ENCODE results near the gene TICRR. TPM values are rescaled to one million over a fixed set of nuclear protein-coding genes. Genes with fewer than 3 reads are reported as not detected.

The TICRR gene, protein sequence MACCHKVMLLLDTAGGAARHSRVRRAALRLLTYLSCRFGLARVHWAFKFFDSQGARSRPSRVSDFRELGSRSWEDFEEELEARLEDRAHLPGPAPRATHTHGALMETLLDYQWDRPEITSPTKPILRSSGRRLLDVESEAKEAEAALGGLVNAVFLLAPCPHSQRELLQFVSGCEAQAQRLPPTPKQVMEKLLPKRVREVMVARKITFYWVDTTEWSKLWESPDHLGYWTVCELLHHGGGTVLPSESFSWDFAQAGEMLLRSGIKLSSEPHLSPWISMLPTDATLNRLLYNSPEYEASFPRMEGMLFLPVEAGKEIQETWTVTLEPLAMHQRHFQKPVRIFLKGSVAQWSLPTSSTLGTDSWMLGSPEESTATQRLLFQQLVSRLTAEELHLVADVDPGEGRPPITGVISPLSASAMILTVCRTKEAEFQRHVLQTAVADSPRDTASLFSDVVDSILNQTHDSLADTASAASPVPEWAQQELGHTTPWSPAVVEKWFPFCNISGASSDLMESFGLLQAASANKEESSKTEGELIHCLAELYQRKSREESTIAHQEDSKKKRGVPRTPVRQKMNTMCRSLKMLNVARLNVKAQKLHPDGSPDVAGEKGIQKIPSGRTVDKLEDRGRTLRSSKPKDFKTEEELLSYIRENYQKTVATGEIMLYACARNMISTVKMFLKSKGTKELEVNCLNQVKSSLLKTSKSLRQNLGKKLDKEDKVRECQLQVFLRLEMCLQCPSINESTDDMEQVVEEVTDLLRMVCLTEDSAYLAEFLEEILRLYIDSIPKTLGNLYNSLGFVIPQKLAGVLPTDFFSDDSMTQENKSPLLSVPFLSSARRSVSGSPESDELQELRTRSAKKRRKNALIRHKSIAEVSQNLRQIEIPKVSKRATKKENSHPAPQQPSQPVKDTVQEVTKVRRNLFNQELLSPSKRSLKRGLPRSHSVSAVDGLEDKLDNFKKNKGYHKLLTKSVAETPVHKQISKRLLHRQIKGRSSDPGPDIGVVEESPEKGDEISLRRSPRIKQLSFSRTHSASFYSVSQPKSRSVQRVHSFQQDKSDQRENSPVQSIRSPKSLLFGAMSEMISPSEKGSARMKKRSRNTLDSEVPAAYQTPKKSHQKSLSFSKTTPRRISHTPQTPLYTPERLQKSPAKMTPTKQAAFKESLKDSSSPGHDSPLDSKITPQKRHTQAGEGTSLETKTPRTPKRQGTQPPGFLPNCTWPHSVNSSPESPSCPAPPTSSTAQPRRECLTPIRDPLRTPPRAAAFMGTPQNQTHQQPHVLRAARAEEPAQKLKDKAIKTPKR (N-terminal part only)
- total RNA-seq (3.8 and 11.0 TPM in 2 replicates), polyA plus RNA-seq (2.7 and 5.6 TPM in 2 replicates)

DNA sequence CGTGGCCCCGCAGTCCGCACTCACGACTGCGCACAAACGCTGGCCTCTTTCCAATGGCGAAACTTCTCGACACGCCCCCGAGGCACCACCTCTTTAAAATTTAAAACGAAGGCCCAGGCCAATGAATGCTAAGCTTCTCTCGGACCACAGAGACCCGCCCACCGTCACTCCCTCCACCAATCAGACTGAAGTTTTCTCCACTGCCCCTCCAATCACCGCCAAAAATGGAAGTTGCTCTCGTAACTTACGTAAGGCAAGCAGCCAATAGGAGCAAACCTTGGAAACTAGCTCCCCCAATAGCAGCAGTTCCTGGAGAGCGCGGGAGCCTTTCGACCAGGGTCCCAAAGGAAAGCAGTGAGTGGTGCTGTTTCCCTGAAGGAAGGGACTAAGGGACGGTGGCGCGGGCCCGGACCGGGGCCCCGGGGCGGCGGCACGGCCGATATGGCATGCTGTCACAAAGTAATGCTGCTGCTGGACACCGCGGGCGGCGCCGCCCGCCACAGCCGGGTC is at the start of gene TICRR:
TSS of gene TICRR (plus strand) at position 324 of the 510 bp plus-strand sequence. CDS start at position 442, 118 bp downstream.
- Histone ChIP-seq H3K4me3 (peak within 1 kb of the TSS; percentile 91), H3K4me1 (ENCODE audit: low read depth) (no peaks in the 10 kb centered on the region), H3K9me3 (ENCODE audit: low read depth) (no peaks in the 10 kb centered on the region), H3K27ac (peak within 1 kb of the TSS; percentile 58), H3K36me3 (no peaks in the 10 kb centered on the region), H3K27me3 (no peaks in the 10 kb centered on the region)
- DNase-seq (ENCODE audit: low read depth in 1 of 2, low spot score in 1 of 2): peak; percentile 99 to 100
- TF ChIP-seq, protein P1, sequence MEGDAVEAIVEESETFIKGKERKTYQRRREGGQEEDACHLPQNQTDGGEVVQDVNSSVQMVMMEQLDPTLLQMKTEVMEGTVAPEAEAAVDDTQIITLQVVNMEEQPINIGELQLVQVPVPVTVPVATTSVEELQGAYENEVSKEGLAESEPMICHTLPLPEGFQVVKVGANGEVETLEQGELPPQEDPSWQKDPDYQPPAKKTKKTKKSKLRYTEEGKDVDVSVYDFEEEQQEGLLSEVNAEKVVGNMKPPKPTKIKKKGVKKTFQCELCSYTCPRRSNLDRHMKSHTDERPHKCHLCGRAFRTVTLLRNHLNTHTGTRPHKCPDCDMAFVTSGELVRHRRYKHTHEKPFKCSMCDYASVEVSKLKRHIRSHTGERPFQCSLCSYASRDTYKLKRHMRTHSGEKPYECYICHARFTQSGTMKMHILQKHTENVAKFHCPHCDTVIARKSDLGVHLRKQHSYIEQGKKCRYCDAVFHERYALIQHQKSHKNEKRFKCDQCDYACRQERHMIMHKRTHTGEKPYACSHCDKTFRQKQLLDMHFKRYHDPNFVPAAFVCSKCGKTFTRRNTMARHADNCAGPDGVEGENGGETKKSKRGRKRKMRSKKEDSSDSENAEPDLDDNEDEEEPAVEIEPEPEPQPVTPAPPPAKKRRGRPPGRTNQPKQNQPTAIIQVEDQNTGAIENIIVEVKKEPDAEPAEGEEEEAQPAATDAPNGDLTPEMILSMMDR (IDR thresholded peaks at IDR 0.05; ENCODE audit: low read depth, low read length): no peak

DNA sequence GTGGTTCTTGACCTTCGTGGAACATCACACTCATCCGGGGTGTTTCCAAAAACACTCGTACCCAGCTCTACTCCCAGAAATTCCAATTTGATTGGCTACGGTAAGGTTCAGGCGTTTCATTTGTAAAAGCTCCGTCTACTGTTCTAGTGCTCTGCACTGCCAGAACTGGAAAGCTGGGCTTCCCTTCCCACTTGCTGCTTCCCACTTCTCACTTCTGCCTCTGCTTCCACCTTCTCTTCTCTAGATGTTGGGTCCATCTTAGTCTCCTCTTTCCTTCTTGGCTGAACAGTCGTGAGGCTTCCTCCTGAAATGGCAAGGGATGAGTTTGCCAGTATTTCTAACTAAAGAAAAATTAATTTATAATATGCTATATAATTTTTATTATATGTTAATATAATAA is 49.1 kb upstream of the TICRR start:
- DNase-seq (ENCODE audit: low read depth in 1 of 2, low spot score in 1 of 2): no peak
- no peaks in the 10 kb centered on the region for H3K36me3 ChIP-seq
- TF ChIP-seq, protein P1 (IDR thresholded peaks at IDR 0.05; ENCODE audit: low read depth, low read length): no peak
- H3K9me3 ChIP-seq (ENCODE audit: low read depth): no peaks in the 10 kb centered on the region
- H3K4me1 ChIP-seq (ENCODE audit: low read depth): no peaks in the 10 kb centered on the region
- H3K4me3 ChIP-seq: no peak overlapping the region
- no peaks in the 10 kb centered on the region for H3K27me3 ChIP-seq
- no peak overlapping the region for H3K27ac ChIP-seq

DNA sequence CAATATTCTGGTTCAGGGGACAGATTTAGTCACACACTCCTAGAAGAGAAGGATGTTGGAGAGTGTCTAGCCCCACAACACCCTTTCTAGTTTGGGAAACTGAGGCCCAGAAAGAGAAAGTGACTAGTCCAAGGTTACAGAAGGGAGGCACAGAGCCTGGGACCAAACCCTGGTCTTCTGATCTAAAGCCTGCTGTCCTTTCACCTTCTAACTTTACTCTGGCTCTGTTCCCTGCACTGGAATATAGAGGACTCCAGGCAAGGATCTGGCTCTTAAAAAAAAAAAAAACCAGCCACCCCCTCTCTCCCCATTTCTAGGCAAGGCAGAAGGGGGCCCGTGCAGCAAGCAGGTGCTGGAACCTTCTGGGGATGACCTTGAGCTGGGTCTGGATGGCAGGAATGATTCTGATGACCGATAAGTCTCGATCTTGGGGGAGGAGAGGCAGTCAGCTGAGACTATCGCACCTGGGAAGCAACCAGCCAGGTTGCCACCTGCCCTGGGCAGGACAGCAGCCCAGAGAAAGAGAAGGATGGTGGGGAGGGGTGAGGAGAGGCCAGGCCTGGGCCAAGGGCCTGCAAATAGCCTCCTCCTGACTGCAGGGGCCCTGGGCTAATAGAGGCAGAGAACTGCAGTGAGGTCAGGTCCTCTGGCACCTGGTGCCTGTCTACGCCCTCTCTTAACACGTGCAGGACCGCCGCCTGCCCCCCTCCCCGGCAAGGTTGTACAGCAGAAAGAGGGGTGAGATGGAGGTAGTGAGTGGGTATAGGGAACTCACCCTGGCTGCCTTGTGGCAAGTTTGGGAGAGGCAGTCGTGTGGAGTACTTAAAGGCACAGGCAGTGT is 48.4 kb upstream of the TICRR start:
- Histone ChIP-seq H3K9me3 (ENCODE audit: low read depth) (no peaks in the 10 kb centered on the region), H3K4me1 (ENCODE audit: low read depth) (no peaks in the 10 kb centered on the region), H3K27ac (no peak overlapping the region), H3K4me3 (no peak overlapping the region), H3K36me3 (no peaks in the 10 kb centered on the region), H3K27me3 (no peaks in the 10 kb centered on the region)
- DNase-seq (ENCODE audit: low read depth in 1 of 2, low spot score in 1 of 2): no peak
- TF ChIP-seq, protein P1 (IDR thresholded peaks at IDR 0.05; ENCODE audit: low read depth, low read length): no peak

DNA sequence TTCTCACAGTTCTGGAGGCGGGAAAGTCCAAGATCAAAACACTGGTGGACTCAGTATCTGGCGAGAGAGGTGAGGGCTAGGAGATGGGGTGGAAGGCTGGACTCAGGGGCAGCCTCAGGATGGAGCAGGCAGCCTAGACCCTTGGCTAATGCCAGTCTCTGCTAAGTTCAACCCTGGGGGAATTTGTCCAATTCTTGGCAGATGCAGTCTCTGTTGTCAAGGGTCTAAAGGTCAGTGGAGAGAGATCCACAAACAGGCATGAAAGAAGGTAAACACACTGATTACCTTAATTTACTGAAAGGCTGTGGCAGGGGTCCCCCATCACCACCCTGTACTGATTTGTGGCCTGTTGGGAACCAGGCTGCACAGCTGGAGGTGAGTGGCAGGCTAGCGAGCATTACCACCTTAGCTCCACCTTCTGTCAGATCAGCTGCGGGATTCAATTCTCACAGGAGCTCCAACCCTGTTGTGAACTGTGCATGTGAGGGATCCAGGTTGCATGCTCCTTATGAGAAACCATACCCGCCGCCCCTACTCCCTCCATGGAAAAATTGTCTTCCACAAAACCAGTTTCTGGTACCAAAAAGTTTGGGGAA is 46.4 kb upstream of the TICRR start:
- no peaks in the 10 kb centered on the region for H3K36me3 ChIP-seq
- TF ChIP-seq, protein P1 (IDR thresholded peaks at IDR 0.05; ENCODE audit: low read depth, low read length): no peak
- H3K4me3 ChIP-seq: no peak overlapping the region
- no peak overlapping the region for H3K27ac ChIP-seq
- no peaks in the 10 kb centered on the region for H3K27me3 ChIP-seq
- no peak for DNase-seq (ENCODE audit: low read depth in 1 of 2, low spot score in 1 of 2)
- no peaks in the 10 kb centered on the region for H3K4me1 ChIP-seq (ENCODE audit: low read depth)
- H3K9me3 ChIP-seq (ENCODE audit: low read depth): no peaks in the 10 kb centered on the region
